Hepatocyte (in vitro differentiated cells): Measurements from ENCODE around the gene NAB2.

ENCODE experiments used
- CTCF ChIP-seq: fragments of 200-600 bp; sonication (generic); IDR thresholded peaks from 2 replicates; pipeline ENCODE4 v1.5.1; 2016; ENCODE audit warnings: antibody characterized with exemption, mild to moderate bottlenecking; ENCODE audit not compliant: poor library complexity
- EZH2 ChIP-seq: fragments of 200-600 bp; sonication (generic); IDR thresholded peaks from 2 replicates; pipeline ENCODE4 v1.6.1; 2016; ENCODE audit warnings: antibody characterized with exemption, mild to moderate bottlenecking, borderline replicate concordance

DNA sequence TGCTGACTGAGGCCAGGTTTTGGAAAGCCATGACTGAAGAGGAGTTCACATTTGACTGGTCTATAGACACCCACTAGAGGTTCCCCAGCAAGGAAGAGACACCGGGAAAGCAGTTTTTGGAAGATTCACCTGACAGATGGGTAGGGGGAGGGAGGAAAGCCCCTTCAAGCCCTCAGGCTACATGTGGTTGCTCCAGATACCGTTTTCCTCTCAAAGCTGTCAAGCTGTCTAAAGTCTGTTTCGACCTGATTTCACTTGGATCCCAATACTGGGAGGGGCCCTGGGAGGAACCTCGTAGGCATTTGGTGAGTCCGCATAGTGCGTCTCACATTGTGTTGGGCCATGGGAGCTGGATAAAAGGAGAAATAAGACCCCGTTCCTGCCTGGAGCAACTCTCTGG is 37.6 kb downstream of the NAB2 start:
- no peak for TF ChIP-seq CTCF
- TF ChIP-seq EZH2 = no peak
